ENCODE results near the gene DCDC1. TPM values are rescaled to one million over a fixed set of nuclear protein-coding genes. Genes with fewer than 3 reads are reported as not detected.

The DCDC1 gene, protein sequence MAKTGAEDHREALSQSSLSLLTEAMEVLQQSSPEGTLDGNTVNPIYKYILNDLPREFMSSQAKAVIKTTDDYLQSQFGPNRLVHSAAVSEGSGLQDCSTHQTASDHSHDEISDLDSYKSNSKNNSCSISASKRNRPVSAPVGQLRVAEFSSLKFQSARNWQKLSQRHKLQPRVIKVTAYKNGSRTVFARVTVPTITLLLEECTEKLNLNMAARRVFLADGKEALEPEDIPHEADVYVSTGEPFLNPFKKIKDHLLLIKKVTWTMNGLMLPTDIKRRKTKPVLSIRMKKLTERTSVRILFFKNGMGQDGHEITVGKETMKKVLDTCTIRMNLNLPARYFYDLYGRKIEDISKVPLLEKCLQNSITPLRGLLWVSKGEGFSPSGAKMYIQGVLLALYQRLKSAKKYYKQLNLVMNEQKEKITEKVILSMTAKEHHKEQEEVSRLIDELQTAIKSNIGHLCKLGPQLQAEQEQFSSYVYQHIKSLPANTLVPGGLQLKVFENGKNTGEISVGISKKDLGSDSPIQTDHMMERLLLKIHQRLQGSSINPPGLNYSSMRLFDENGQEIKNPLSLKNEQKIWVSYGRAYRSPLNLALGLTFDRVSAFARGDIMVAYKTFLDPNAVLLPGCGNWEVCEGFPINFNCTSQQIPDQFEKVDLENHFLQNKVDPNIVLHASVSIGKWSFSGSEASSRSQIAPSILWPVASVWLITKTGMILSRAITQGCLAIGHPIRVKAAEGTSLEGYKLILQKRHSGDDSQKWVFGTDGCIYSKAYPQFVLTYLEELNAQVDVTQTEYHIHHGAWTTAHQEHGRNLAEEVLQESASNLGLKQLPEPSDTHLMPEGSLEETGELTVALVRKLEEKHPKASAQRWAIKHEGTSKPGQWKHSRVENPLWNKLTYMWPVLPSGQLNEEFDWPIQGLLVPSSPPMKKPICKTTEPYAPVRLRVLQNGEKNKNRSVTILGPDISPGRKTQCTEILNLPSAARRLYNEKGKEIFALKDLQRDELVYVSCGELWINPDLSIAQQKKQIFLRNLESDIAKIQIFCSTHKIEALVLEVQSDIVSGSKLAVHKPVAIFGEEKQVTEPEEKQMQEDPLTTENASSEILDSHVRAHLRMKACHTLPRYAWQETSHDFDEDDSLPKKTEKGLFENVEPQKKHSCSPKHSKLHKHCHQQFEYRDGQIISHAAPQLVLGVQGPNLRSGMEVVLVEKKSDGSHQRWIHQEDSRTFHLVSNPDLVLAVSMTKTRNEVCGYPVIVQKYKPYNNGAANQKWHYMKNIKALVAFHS (N-terminal part only)
- total RNA-seq: 1 to 10 TPM; 2.9 to 3.2 TPM
- polyA plus RNA-seq (2013, experiment 1 of 2): 1.9 TPM
- polyA plus RNA-seq (2013, experiment 2 of 2): 1.6 TPM
- long read RNA-seq, experiment 1: 0 reads
- long read RNA-seq, experiment 2, partial matches to known transcripts: 1 of 3 reads
- long read RNA-seq, experiment 2, other reads (novel, unspliced or antisense): 2 of 3 reads
- long read RNA-seq, experiment 3, partial matches to known transcripts: 0 of 10 reads
- long read RNA-seq, experiment 3, other reads (novel, unspliced or antisense): 10 of 10 reads
- long read RNA-seq, experiment 4, partial matches to known transcripts: 0 of 1 reads
- long read RNA-seq, experiment 4, other reads (novel, unspliced or antisense): 1 of 1 reads

DNA sequence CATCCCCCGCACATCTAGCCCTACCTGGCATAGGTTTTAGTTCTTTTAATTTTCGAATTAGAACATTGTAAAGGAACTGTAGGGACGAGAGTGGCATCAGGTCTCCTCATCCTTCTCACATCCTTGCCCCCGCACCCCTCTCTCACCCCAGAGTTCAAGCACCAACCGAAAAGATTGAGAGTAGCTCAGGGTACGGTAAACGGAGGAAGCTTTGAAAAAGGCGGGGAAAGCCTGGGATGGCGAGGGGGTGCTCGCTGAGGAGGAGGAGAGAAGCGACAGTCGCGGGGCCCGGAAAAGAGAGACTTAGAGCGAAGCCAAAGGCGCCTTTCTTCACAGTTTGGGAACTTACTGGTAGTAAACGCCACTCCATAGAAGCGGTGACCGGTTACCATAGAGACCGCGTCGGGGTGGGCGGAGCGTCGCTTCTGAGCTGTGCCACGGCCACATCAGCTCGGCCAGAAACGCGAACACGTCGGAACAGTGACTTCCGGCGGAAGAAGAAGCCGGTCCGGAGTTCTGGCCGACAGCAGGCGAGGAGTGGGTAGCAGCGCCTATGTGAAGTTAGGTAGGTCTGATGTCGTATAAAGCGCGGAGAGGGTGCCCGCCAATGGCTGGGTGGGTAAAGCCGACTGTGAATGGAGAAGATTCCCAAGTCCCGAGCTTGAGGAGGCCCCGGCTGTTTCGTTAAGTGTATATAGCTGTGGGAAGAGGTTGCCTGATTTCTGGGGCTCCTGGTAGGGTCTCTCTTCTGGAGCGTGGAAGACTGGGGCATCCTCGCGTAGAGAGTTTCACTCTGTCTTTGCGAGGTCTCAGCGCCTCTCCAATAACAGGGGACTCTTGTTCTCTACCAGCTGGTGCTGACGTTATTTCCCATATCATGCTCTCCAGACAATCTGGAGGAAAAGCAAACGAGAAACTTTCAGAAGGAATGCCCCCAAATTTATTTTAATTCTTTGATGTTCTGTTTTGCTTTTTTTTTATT is at the start of gene DCDC1, which contains the start of gene DNAJC24:
DCDC1 (minus strand) TSS at position 392 of the 982 bp plus-strand sequence. CDS start 41,459 bp downstream, outside the sequence.
DNAJC24 (plus strand) TSS at position 513 of the 982 bp plus-strand sequence. CDS start 889 bp downstream, outside the sequence.
- WGBS, 2 experiments (ENCODE audit: insufficient coverage in 1 of 2, insufficient read length in 1 of 2): 1 to 2% methylated on average over 30 to 52 of the region's 53 CpGs

DNA sequence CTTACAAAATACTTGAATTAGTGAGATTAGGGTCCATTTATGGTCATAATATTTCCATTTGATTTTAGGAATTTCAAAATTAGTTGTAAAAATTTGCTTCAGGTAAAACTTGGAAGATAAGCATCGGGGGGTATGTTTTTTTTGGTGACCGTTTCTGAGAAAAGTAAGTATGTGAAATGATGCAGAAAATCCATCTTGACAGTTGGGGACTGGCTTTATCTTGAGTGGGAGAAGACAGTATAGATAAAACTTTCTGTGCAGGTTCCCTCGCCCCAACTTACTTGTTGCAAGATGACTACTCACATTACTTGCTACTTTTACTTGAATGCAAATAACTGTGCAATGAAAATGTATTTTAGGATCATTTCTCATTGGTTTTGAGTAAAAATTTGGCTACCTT is 49.6 kb upstream of the DCDC1 start:
- no peaks in the 10 kb centered on the region for H3K9me3 ChIP-seq (ENCODE audit: control insufficient read depth, low read length)
- H3K27ac ChIP-seq (ENCODE audit: low read depth, low read length): no peak overlapping the region
- H3K27ac Mint-ChIP-seq: no peak overlapping the region
- no peak for TF ChIP-seq CTCF (conservative IDR thresholded peaks at IDR 0.05)
- H3K9me3 Mint-ChIP-seq: no peaks in the 10 kb centered on the region
- H3K27me3 Mint-ChIP-seq (ENCODE audit: insufficient read depth): no peaks in the 10 kb centered on the region
- no peak overlapping the region for H3K4me3 Mint-ChIP-seq
- no peak overlapping the region for H3K4me3 ChIP-seq (ENCODE audit: low read length)
- no peaks in the 10 kb centered on the region for H3K27me3 ChIP-seq (ENCODE audit: control insufficient read depth, insufficient read depth, low read length, poor library complexity, severe bottlenecking)
- 87 to 96% methylated on average over 3 of the region's 3 CpGs for WGBS, 2 experiments (ENCODE audit: insufficient coverage in 1 of 2, insufficient read length in 1 of 2)
- H3K4me1 ChIP-seq (ENCODE audit: control insufficient read depth, insufficient read depth, low read length): peaks cover 5% of the 10 kb centered on the region
- no peak for DNase-seq
- peaks cover 51% of the 10 kb centered on the region for H3K4me1 Mint-ChIP-seq
- H3K9ac ChIP-seq (ENCODE audit: extremely low read depth, low read length, poor library complexity, severe bottlenecking): no peak overlapping the region
- no peaks in the 10 kb centered on the region for H3K36me3 ChIP-seq (ENCODE audit: control insufficient read depth, insufficient read depth, low read length)
- peaks cover 5% of the 10 kb centered on the region for H3K36me3 Mint-ChIP-seq (ENCODE audit: low read depth)

More for the DNA sequence above, at the start of gene DCDC1, which contains the start of gene DNAJC24:
- no peak for TF ChIP-seq CTCF (conservative IDR thresholded peaks at IDR 0.05)
- peaks cover 3% of the 10 kb centered on the region for H3K4me1 ChIP-seq (ENCODE audit: control insufficient read depth, insufficient read depth, low read length)
- no peaks in the 10 kb centered on the region for H3K9me3 ChIP-seq (ENCODE audit: control insufficient read depth, low read length)
- peak; percentile 98 for DNase-seq
- Mint-ChIP-seq H3K4me1 (peaks cover 23% of the 10 kb centered on the region), H3K36me3 (ENCODE audit: low read depth) (no peaks in the 10 kb centered on the region), H3K27ac (peak within 1 kb of the TSS; percentile 92), H3K4me3 (peak within 1 kb of the TSS; percentile 95), H3K9me3 (no peaks in the 10 kb centered on the region), H3K27me3 (ENCODE audit: insufficient read depth) (no peaks in the 10 kb centered on the region)
- H3K4me3 ChIP-seq (ENCODE audit: low read length): peak within 1 kb of the TSS; percentile 99
- peak within 1 kb of the TSS; percentile 76 for H3K27ac ChIP-seq (ENCODE audit: low read depth, low read length)
- H3K9ac ChIP-seq (ENCODE audit: extremely low read depth, low read length, poor library complexity, severe bottlenecking): peak within 1 kb of the TSS; percentile 79
- no peaks in the 10 kb centered on the region for H3K36me3 ChIP-seq (ENCODE audit: control insufficient read depth, insufficient read depth, low read length)
- H3K27me3 ChIP-seq (ENCODE audit: control insufficient read depth, insufficient read depth, low read length, poor library complexity, severe bottlenecking): no peaks in the 10 kb centered on the region

Data from endodermal cell (in vitro differentiated cells).